Adrenal gland (tissue), 12 donors: ENCODE data around the gene MAGI1. TPM values are rescaled to one million over a fixed set of nuclear protein-coding genes. Genes with fewer than 3 reads are reported as not detected.

Experiments
- DNase-seq, 7 donors: peaks; one replicate each; pipeline ENCODE4 v3.0.0-alpha.2; 2019 to 2020
- H3K27ac ChIP-seq, 5 donors: fragments of 200-600 bp; sonication (generic) in 4 of 5; 1 replicate in 3 of 5; 2 replicates in 2 of 5; pipeline versions ENCODE4 v1.5.1 to v1.8.0; 2016 to 2020; ENCODE audit warnings: mild to moderate bottlenecking in 1 of 5
- H3K27me3 ChIP-seq: fragments of 200-600 bp; 2 replicates; pipeline ENCODE4 v1.8.0; 2021
- H3K36me3 ChIP-seq, 2 donors: fragments of 200-600 bp; replicated peaks in 1 of 2; 1 replicate in 1 of 2; 2 replicates in 1 of 2; pipeline versions ENCODE4 v1.5.1 to v1.8.0; 2018 to 2022
- H3K4me1 ChIP-seq, 2 donors: fragments of 200-600 bp; replicated peaks in 1 of 2; 1 replicate in 1 of 2; 2 replicates in 1 of 2; pipeline versions ENCODE4 v1.5.1 to v1.8.0; 2018 to 2021
- H3K4me3 ChIP-seq, 4 donors: fragments of 200-600 bp; sonication (generic) in 3 of 4; one replicate each; pipeline ENCODE4 v1.5.1; 2016 to 2018
- H3K9me3 ChIP-seq, 3 donors: fragments of 200-600 bp; sonication (generic) in 1 of 3; replicated peaks in 1 of 3; 1 replicate in 2 of 3; 2 replicates in 1 of 3; pipeline versions ENCODE4 v1.5.1 to v1.8.0; 2016 to 2021
- POLR2A ChIP-seq, 2 donors: fragments of 450-650 bp; IDR thresholded peaks; one replicate each; pipeline ENCODE4 v1.6.1; 2017; ENCODE audit warnings: antibody characterized with exemption in 2 of 2, mild to moderate bottlenecking in 2 of 2, moderate library complexity in 1 of 2
- WGBS, 4 donors: extraction: QIAGEN DNeasy Blood & Tissue Kit in 2 of 4; methylation state at CpG; one replicate each; pipeline versions ENCODE4 v1.1.5 to v1.1.7; 2013 to 2017; 5-methylcytosine and 5-hydroxymethylcytosine counted together
- intact Hi-C, 2 donors: fragments of 100-400 bp; cut with DNase I; formaldehyde crosslinking; loops; one replicate each; pipeline versions ENCODE4 v1.14.1 to v1.15.0; 2022 to 2023
- polyA plus RNA-seq, 3 donors: library from polyadenylated mRNA; stranded (reverse); fragments of 200-250 nt in 2 of 3; fragments of 350-450 nt in 1 of 3; fragmentation: Illumina TruSeq in 1 of 3; extraction: RNeasy Lipid Tissue Mini Kit (QIAGEN cat#74804) in 1 of 3; gene quantifications; one replicate each; pipeline ENCODE4 v1.2.3, GENCODE V29; 2013 to 2014
- total RNA-seq, 9 donors: library from RNA; depleted of rRNA in 4 of 9; stranded (reverse); fragments of >200 nt in 4 of 9; fragments of 120-200 nt in 1 of 9; fragmentation: NEBNext Ultra II Directional in 1 of 9; extraction: Animal tissue kit (Norgen Biotek cat#: 25700) in 1 of 9; gene quantifications; one replicate each; pipeline versions ENCODE4 v1.1.0 to v1.2.4, GENCODE V29; 2013 to 2023
- TF ChIP-seq, protein P1 (sequence below), 6 experiments: fragments of 450-650 bp in 4 of 6; fragments of 200-600 bp in 2 of 6; sonication (generic) in 1 of 6; IDR thresholded peaks; 1 replicate in 5 of 6; 2 replicates in 1 of 6; pipeline versions ENCODE4 v1.5.1 to v1.8.0; 2016 to 2021; ENCODE audit warnings: antibody characterized with exemption in 6 of 6, mild to moderate bottlenecking in 2 of 6, moderate library complexity in 1 of 6
- donor health status: healthy with polysubstance abuse.
- donor health status: Bipolar disorder and iron deficiency.
- donor health status: DM: yes; HTN: yes; CAD: no.
- donor health status: DM: no; HTN: no; CAD: no.
- donor health status: DM: no; HTN: no; CAD: no.
- donor health status: DM: yes; HTN: yes; CAD: no.

MAGI1 gene
- total and polyA plus RNA-seq, 12 donors: 4.8 to 31.6 (median 18.5) TPM

- Histone ChIP-seq H3K4me3 (no peak overlapping the region), H3K27ac (no peak overlapping the region), H3K27me3 (no peaks in the 10 kb centered on the region), H3K9me3 (no peaks in the 10 kb centered on the region), H3K4me1 (peaks cover 0 to 12% of the 10 kb centered on the region in 2 donors), H3K36me3 (no peaks in the 10 kb centered on the region)
- intact Hi-C loops: no loop called here
- 73 to 80% (median 74%) methylated on average over 3 of the region's 3 CpGs for WGBS, 4 donors
- no peak for TF ChIP-seq POLR2A (IDR thresholded peaks at IDR 0.05)
- TF ChIP-seq, protein P1, sequence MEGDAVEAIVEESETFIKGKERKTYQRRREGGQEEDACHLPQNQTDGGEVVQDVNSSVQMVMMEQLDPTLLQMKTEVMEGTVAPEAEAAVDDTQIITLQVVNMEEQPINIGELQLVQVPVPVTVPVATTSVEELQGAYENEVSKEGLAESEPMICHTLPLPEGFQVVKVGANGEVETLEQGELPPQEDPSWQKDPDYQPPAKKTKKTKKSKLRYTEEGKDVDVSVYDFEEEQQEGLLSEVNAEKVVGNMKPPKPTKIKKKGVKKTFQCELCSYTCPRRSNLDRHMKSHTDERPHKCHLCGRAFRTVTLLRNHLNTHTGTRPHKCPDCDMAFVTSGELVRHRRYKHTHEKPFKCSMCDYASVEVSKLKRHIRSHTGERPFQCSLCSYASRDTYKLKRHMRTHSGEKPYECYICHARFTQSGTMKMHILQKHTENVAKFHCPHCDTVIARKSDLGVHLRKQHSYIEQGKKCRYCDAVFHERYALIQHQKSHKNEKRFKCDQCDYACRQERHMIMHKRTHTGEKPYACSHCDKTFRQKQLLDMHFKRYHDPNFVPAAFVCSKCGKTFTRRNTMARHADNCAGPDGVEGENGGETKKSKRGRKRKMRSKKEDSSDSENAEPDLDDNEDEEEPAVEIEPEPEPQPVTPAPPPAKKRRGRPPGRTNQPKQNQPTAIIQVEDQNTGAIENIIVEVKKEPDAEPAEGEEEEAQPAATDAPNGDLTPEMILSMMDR (IDR thresholded peaks at IDR 0.05): no peak
- DNase-seq: no peak
Observed at GRCh38 chr3:65479990-65480389, 558.7 kb downstream of the MAGI1 start.

- H3K4me3 ChIP-seq: no peak overlapping the region
- TF ChIP-seq, protein P1 (IDR thresholded peaks at IDR 0.05): no peak
- TF ChIP-seq POLR2A (IDR thresholded peaks at IDR 0.05): no peak
- no peaks in the 10 kb centered on the region for H3K9me3 ChIP-seq
- H3K27me3 ChIP-seq: no peaks in the 10 kb centered on the region
- H3K4me1 ChIP-seq: peaks cover 0 to 12% of the 10 kb centered on the region in 2 donors
- no peak for DNase-seq
- H3K27ac ChIP-seq: no peak overlapping the region
- 89 to 95% (median 92%) methylated on average over 13 of the region's 13 CpGs for WGBS, 4 donors
- intact Hi-C loops: no loop called here
- no peaks in the 10 kb centered on the region for H3K36me3 ChIP-seq
Observed at GRCh38 chr3:65478551-65479500, 559.9 kb downstream of the MAGI1 start.

GRCh38 chr3:65473736-65474135, 565.0 kb downstream of the MAGI1 start:
- no peaks in the 10 kb centered on the region for H3K9me3 ChIP-seq
- no peak overlapping the region for H3K27ac ChIP-seq
- no peak overlapping the region for H3K4me3 ChIP-seq
- no peak for TF ChIP-seq POLR2A (IDR thresholded peaks at IDR 0.05)
- TF ChIP-seq, protein P1 (IDR thresholded peaks at IDR 0.05): no peak
- H3K4me1 ChIP-seq: no peaks in the 10 kb centered on the region
- intact Hi-C loops: no loop called here
- WGBS, 4 donors: 66 to 80% (median 72%) methylated on average over 3 of the region's 3 CpGs
- H3K27me3 ChIP-seq: no peaks in the 10 kb centered on the region
- H3K36me3 ChIP-seq: no peaks in the 10 kb centered on the region
- no peak for DNase-seq

DNA sequence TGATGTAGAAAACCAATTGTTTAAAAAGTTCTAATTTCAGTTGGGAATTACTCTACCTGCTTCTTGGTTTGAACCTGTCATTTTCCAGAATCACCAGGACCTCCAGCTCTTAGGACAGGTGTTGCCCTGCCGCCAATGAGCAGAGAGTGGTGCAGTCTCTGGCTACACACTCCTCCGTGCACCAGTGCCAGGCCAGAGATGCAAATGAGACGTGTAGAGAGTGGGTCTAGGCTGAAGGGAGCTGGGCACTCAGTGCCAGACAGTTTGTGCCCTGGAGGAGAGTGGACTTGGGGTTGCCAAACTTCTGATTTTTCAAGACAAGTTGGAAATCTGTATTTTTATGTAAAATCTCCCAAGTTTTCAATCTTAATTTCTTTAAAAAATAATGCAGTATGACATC, 566.2 kb downstream of the MAGI1 start:
- Histone ChIP-seq H3K27ac (no peak overlapping the region), H3K27me3 (no peaks in the 10 kb centered on the region), H3K36me3 (no peaks in the 10 kb centered on the region), H3K4me1 (no peaks in the 10 kb centered on the region), H3K9me3 (no peaks in the 10 kb centered on the region), H3K4me3 (no peak overlapping the region)
- intact Hi-C loops: no loop called here
- no peak for TF ChIP-seq POLR2A (IDR thresholded peaks at IDR 0.05)
- TF ChIP-seq, protein P1 (IDR thresholded peaks at IDR 0.05): no peak
- 89 to 94% (median 92%) methylated on average over 3 of the region's 3 CpGs for WGBS, 4 donors
- DNase-seq: no peak
